ENCODE results near the gene POTEC. TPM values are rescaled to one million over a fixed set of nuclear protein-coding genes. Genes with fewer than 3 reads are reported as not detected.
"Not testable (repeated sequence)": the region's sequence is repeated elsewhere in the genome, so short reads cannot be mapped to it uniquely, and the experiment has no call there.

POTEC gene
- total and polyA plus RNA-seq, 2 donors (not counting 3 experiments of a cell fraction or from before 2014, with no cell fraction given): not detected

DNA sequence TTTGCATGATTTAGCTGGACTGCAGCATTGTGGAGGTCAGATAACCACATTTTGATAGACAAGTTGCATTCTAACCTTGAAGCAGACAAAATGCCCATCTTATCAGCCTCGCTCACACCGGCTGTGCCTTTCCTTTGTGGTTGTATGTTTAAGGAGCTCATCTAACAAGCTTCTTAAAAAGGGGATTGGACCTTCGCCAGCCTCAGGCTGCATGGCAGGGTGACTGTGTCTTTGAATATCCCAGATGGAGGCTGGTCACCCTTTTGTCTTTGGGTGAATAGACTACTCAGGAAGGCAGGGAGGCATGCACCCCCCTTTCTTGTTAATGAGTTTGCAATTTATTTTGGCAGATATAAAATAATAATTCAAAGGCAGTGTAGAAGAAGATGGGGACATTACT is 72.1 kb downstream of the POTEC start:
- H4K20me1 ChIP-seq (replicated peaks; ENCODE audit: control insufficient read depth, extremely low read depth, insufficient read depth, low read length); intact Hi-C loops (cut with micrococcal nuclease); BruUV-seq (replicated peaks): not testable (repeated sequence)

GRCh38 chr18:14470446-14470845 is 73.0 kb downstream of the POTEC start:
- H3K27me3 ChIP-seq (ENCODE audit: control insufficient read depth in 2 of 2, insufficient read depth in 2 of 2, low read length in 2 of 2); H3K27ac ChIP-seq (ENCODE audit: insufficient read depth, low read depth, low read length); POLR2A ChIA-PET; BruUV-seq (replicated peaks); H3K4me1 ChIP-seq (ENCODE audit: control insufficient read depth, extremely low read depth, insufficient read depth, low read length); H4K20me1 ChIP-seq (replicated peaks; ENCODE audit: control insufficient read depth, extremely low read depth, insufficient read depth, low read length); H3K79me2 ChIP-seq (ENCODE audit: control insufficient read depth, insufficient read depth, low read length); CTCF ChIA-PET; DNase-seq (ENCODE audit: low read depth, low spot score); H3K36me3 ChIP-seq (ENCODE audit: control insufficient read depth in 2 of 2, extremely low read depth in 1 of 2, insufficient read depth in 2 of 2, low read length in 2 of 2); H3K4me3 ChIP-seq (replicated peaks in 1 of 3; ENCODE audit: insufficient read depth in 1 of 3, low read depth in 1 of 3, low read length in 3 of 3); H3K9me3 ChIP-seq (replicated peaks; ENCODE audit: control insufficient read depth, insufficient read depth, low read length); H3K4me2 ChIP-seq (ENCODE audit: insufficient read depth, low read length); H3K9me1 ChIP-seq (replicated peaks; ENCODE audit: control insufficient read depth, extremely low read depth, insufficient read depth, low read length); FAIRE-seq; dilution Hi-C loops (cut with MboI; ENCODE audit: extremely low pct_ligation_motif_present, low sequenced_read_pairs); H3K9ac ChIP-seq (replicated peaks; ENCODE audit: extremely low read depth, insufficient read depth, low read length); H2AFZ ChIP-seq (ENCODE audit: low read depth, low read length); intact Hi-C loops (cut with micrococcal nuclease): not testable (repeated sequence)

More for the DNA sequence above, 72.1 kb downstream of the POTEC start:
- H3K27ac ChIP-seq (ENCODE audit: insufficient read depth, low read depth, low read length); POLR2A ChIA-PET; DNase-seq (ENCODE audit: low read depth, low spot score); H3K4me1 ChIP-seq (ENCODE audit: control insufficient read depth, extremely low read depth, insufficient read depth, low read length); H3K9me3 ChIP-seq (replicated peaks; ENCODE audit: control insufficient read depth, insufficient read depth, low read length); H3K79me2 ChIP-seq (ENCODE audit: control insufficient read depth, insufficient read depth, low read length); H3K4me3 ChIP-seq (replicated peaks in 1 of 3; ENCODE audit: insufficient read depth in 1 of 3, low read depth in 1 of 3, low read length in 3 of 3); H3K36me3 ChIP-seq (ENCODE audit: control insufficient read depth in 2 of 2, extremely low read depth in 1 of 2, insufficient read depth in 2 of 2, low read length in 2 of 2); H3K9ac ChIP-seq (replicated peaks; ENCODE audit: extremely low read depth, insufficient read depth, low read length); H2AFZ ChIP-seq (ENCODE audit: low read depth, low read length); H3K27me3 ChIP-seq (ENCODE audit: control insufficient read depth in 2 of 2, insufficient read depth in 2 of 2, low read length in 2 of 2); dilution Hi-C loops (cut with MboI; ENCODE audit: extremely low pct_ligation_motif_present, low sequenced_read_pairs); CTCF ChIA-PET; H3K9me1 ChIP-seq (replicated peaks; ENCODE audit: control insufficient read depth, extremely low read depth, insufficient read depth, low read length); FAIRE-seq; H3K4me2 ChIP-seq (ENCODE audit: insufficient read depth, low read length): not testable (repeated sequence)

DNA sequence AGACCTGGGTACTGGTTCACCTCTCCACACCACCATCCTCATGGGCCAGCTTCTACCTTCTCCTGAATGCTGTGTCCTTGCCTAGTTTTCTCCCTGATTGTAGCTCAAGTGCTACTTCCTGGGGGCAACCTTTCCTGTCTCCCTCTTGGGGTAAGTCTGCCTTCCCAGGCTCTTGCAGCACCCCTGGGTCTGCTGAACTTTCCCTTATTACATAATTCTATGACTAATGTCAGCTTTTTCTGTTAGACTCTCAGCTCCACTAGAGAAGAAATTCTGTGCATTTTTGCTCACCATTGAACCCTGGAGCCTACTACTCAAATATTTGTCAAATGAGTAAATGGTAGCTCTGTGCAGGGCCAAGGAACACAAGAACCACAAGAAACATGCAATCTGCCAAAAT is 73.4 kb downstream of the POTEC start:
- H3K27me3 ChIP-seq (ENCODE audit: control insufficient read depth in 2 of 2, insufficient read depth in 2 of 2, low read length in 2 of 2); BruUV-seq (replicated peaks); CTCF ChIA-PET; H3K4me2 ChIP-seq (ENCODE audit: insufficient read depth, low read length); H2AFZ ChIP-seq (ENCODE audit: low read depth, low read length); intact Hi-C loops (cut with micrococcal nuclease); H3K4me1 ChIP-seq (ENCODE audit: control insufficient read depth, extremely low read depth, insufficient read depth, low read length); H3K9ac ChIP-seq (replicated peaks; ENCODE audit: extremely low read depth, insufficient read depth, low read length); H3K79me2 ChIP-seq (ENCODE audit: control insufficient read depth, insufficient read depth, low read length); H3K27ac ChIP-seq (ENCODE audit: insufficient read depth, low read depth, low read length); H3K9me3 ChIP-seq (replicated peaks; ENCODE audit: control insufficient read depth, insufficient read depth, low read length); DNase-seq (ENCODE audit: low read depth, low spot score); dilution Hi-C loops (cut with MboI; ENCODE audit: extremely low pct_ligation_motif_present, low sequenced_read_pairs); POLR2A ChIA-PET; H3K9me1 ChIP-seq (replicated peaks; ENCODE audit: control insufficient read depth, extremely low read depth, insufficient read depth, low read length); H3K36me3 ChIP-seq (ENCODE audit: control insufficient read depth in 2 of 2, extremely low read depth in 1 of 2, insufficient read depth in 2 of 2, low read length in 2 of 2); FAIRE-seq; H3K4me3 ChIP-seq (replicated peaks in 1 of 3; ENCODE audit: insufficient read depth in 1 of 3, low read depth in 1 of 3, low read length in 3 of 3); H4K20me1 ChIP-seq (replicated peaks; ENCODE audit: control insufficient read depth, extremely low read depth, insufficient read depth, low read length): not testable (repeated sequence)

- H3K9me1 ChIP-seq (replicated peaks; ENCODE audit: control insufficient read depth, extremely low read depth, insufficient read depth, low read length); BruUV-seq (replicated peaks); H3K9me3 ChIP-seq (replicated peaks; ENCODE audit: control insufficient read depth, insufficient read depth, low read length); H3K36me3 ChIP-seq (ENCODE audit: control insufficient read depth in 2 of 2, extremely low read depth in 1 of 2, insufficient read depth in 2 of 2, low read length in 2 of 2); POLR2A ChIA-PET; dilution Hi-C loops (cut with MboI; ENCODE audit: extremely low pct_ligation_motif_present, low sequenced_read_pairs); H3K27ac ChIP-seq (ENCODE audit: insufficient read depth, low read depth, low read length); H3K27me3 ChIP-seq (ENCODE audit: control insufficient read depth in 2 of 2, insufficient read depth in 2 of 2, low read length in 2 of 2); H4K20me1 ChIP-seq (replicated peaks; ENCODE audit: control insufficient read depth, extremely low read depth, insufficient read depth, low read length); H3K9ac ChIP-seq (replicated peaks; ENCODE audit: extremely low read depth, insufficient read depth, low read length); H2AFZ ChIP-seq (ENCODE audit: low read depth, low read length); FAIRE-seq; CTCF ChIA-PET; H3K4me3 ChIP-seq (replicated peaks in 1 of 3; ENCODE audit: insufficient read depth in 1 of 3, low read depth in 1 of 3, low read length in 3 of 3); intact Hi-C loops (cut with micrococcal nuclease); DNase-seq (ENCODE audit: low read depth, low spot score); H3K79me2 ChIP-seq (ENCODE audit: control insufficient read depth, insufficient read depth, low read length); H3K4me1 ChIP-seq (ENCODE audit: control insufficient read depth, extremely low read depth, insufficient read depth, low read length); H3K4me2 ChIP-seq (ENCODE audit: insufficient read depth, low read length): not testable (repeated sequence)
Observed at GRCh38 chr18:14465989-14466388, 77.4 kb downstream of the POTEC start.
